ENCODE measurements around the gene SBK2.
A peak's percentile ranks its signal among the peaks of the same experiment; 100 is the strongest.
"Not testable (repeated sequence)": the region's sequence is repeated elsewhere in the genome, so short reads cannot be mapped to it uniquely, and the experiment has no call there.

The SBK2 gene

GRCh38 chr19:55535173-55535964 is 1.6 kb downstream of the SBK2 start:
- no peak for DNase-seq (ENCODE audit: low spot score)

- not testable (repeated sequence) for DNase-seq (ENCODE audit: low spot score)
Measured at GRCh38 chr19:55534280-55534679, 2.7 kb downstream of the SBK2 start.

- no peak for DNase-seq (ENCODE audit: low spot score)
Measured at GRCh38 chr19:55530996-55531395, 5.9 kb downstream of the SBK2 start.

GRCh38 chr19:55529636-55530234 is 7.2 kb downstream of the SBK2 start:
- no peak for DNase-seq (ENCODE audit: low spot score)

GRCh38 chr19:55528030-55528803 is 8.7 kb downstream of the SBK2 start:
- peak; percentile 45 for DNase-seq (ENCODE audit: low spot score)

- no peak for DNase-seq (ENCODE audit: low spot score)
Measured at GRCh38 chr19:55527197-55528029, 9.5 kb downstream of the SBK2 start.

GRCh38 chr19:55526216-55527196 is 10.4 kb downstream of the SBK2 start:
- peak; percentile 73 for DNase-seq (ENCODE audit: low spot score)

GRCh38 chr19:55525289-55526101 is 11.4 kb downstream of the SBK2 start:
- no peak for DNase-seq (ENCODE audit: low spot score)

GRCh38 chr19:55520691-55521292 is 16.1 kb downstream of the SBK2 start:
- DNase-seq (ENCODE audit: low spot score) = no peak

GRCh38 chr19:55519451-55520311 is 17.3 kb downstream of the SBK2 start:
- DNase-seq (ENCODE audit: low spot score) = peak; percentile 63

- DNase-seq (ENCODE audit: low spot score) = peak; percentile 100
Measured at GRCh38 chr19:55516878-55517620, 19.9 kb downstream of the SBK2 start.

- no peak for DNase-seq (ENCODE audit: low spot score)
Measured at GRCh38 chr19:55508120-55508519, 28.8 kb downstream of the SBK2 start.

- no peak for DNase-seq (ENCODE audit: low spot score)
Measured at GRCh38 chr19:55504981-55505380, 32.0 kb downstream of the SBK2 start.

GRCh38 chr19:55504252-55504603 is 32.7 kb downstream of the SBK2 start:
- no peak for DNase-seq (ENCODE audit: low spot score)

GRCh38 chr19:55503502-55504251 is 33.3 kb downstream of the SBK2 start:
- DNase-seq (ENCODE audit: low spot score) = peak; percentile 99

- no peak for DNase-seq (ENCODE audit: low spot score)
Measured at GRCh38 chr19:55503157-55503501, 33.8 kb downstream of the SBK2 start.

All from AG20443 (cell line).